A549 (cell line): ENCODE results near the gene TMEM128. TPM values are rescaled to one million over a fixed set of nuclear protein-coding genes. Genes with fewer than 3 reads are reported as not detected.
"Not testable (repeated sequence)": the region's sequence is repeated elsewhere in the genome, so short reads cannot be mapped to it uniquely, and the experiment has no call there.

ENCODE experiments used
- ATAC-seq, 2 experiments: fragments of 200-7000 bp in 1 of 2; fragments of >200 bp in 1 of 2; cut with Nextera tagmentation in 1 of 2; cut with Tn5 transposase in 1 of 2; 3 replicates each; pipeline versions ENCODE4 v1.8.0 to v1.9.1; 2018 to 2020; ENCODE audit warnings: mild to moderate bottlenecking in 1 of 2, moderate library complexity in 1 of 2
- CTCF ChIA-PET: fragments of 300-600 bp; sonication (Branson Sonifier 250); formaldehyde crosslinking; extraction: SDS; loops from one replicate; lab custom pipeline; 2021; ENCODE audit warnings: antibody characterized with exemption, inconsistent platforms; lab: Yijun Ruan, JAX
- POLR2A ChIA-PET: fragments of 350-600 bp; formaldehyde crosslinking; extraction: SDS; loops from one replicate; lab custom pipeline; 2021; ENCODE audit warnings: antibody characterized with exemption, inconsistent platforms; lab: Yijun Ruan, JAX
- DNase-seq, 2 experiments: peaks; one replicate each; pipeline versions ENCODE4 v3.0.0 to v3.0.0-alpha.2; 2011 to 2016; ENCODE audit warnings: low read depth in 1 of 2, low spot score in 1 of 2
- FAIRE-seq: peaks from 2 replicates; lab custom pipeline; 2011; peaks lifted over from hg19 to GRCh38; lab: Jason Lieb, UNC
- H3K27ac ChIP-seq, 2 experiments: fragments of >200 bp; sonication (Bioruptor Twin); formaldehyde crosslinking; 3 replicates each; pipeline ENCODE4 v1.5.1; 2016 to 2017
- H3K4me1 ChIP-seq: fragments of >200 bp; sonication (Bioruptor Twin); formaldehyde crosslinking; 3 replicates; pipeline ENCODE4 v1.6.1; 2016
- H3K4me2 ChIP-seq: fragments of >200 bp; sonication (Bioruptor Twin); formaldehyde crosslinking; 3 replicates; pipeline ENCODE4 v1.6.1; 2016
- H3K4me3 ChIP-seq: fragments of >200 bp; sonication (Bioruptor Twin); formaldehyde crosslinking; 3 replicates; pipeline ENCODE4 v1.5.1; 2016
- H3K9me3 ChIP-seq: fragments of >200 bp; sonication (Bioruptor Twin); formaldehyde crosslinking; 3 replicates; pipeline ENCODE4 v1.6.1; 2016
- BCL3 ChIP-seq: fragments of >200 bp; sonication (Bioruptor Twin); formaldehyde crosslinking; IDR thresholded peaks from 3 replicates; pipeline ENCODE4 v1.6.1; 2016
- CBX8 ChIP-seq: fragments of 200-600 bp; sonication (generic); IDR thresholded peaks from 2 replicates; pipeline ENCODE4 v1.6.1; 2016
- EHMT2 ChIP-seq: fragments of 200-600 bp; sonication (generic); IDR thresholded peaks from 2 replicates; pipeline ENCODE4 v1.6.1; 2016; ENCODE audit warnings: antibody characterized with exemption, low read depth, mild to moderate bottlenecking, moderate library complexity
- EP300 ChIP-seq, 2 experiments: fragments of >200 bp; sonication (Bioruptor Twin); formaldehyde crosslinking; IDR thresholded peaks; 2 replicates in 1 of 2; 3 replicates in 1 of 2; pipeline ENCODE4 v1.6.1; 2016 to 2017
- FOSB ChIP-seq: fragments of 250-450 bp; sonication (Bioruptor Pico); IDR thresholded peaks from 2 replicates; pipeline ENCODE4 v1.5.0; 2020; ENCODE audit warnings: mild to moderate bottlenecking, moderate library complexity
- FOSL2 ChIP-seq, 2 experiments: fragments of 450-650 bp in 1 of 2; fragments of >200 bp in 1 of 2; sonication (Bioruptor Twin) in 1 of 2; formaldehyde crosslinking; IDR thresholded peaks; 2 replicates each; pipeline versions ENCODE4 v1.5.0 to v1.6.1; 2016 to 2020; ENCODE audit warnings: mild to moderate bottlenecking in 1 of 2, moderate library complexity in 1 of 2
- FOXS1 ChIP-seq: fragments of 250-450 bp; sonication (Bioruptor Pico); IDR thresholded peaks from 2 replicates; pipeline ENCODE4 v1.5.0; 2020; ENCODE audit warnings: mild to moderate bottlenecking, moderate library complexity
- GATA3 ChIP-seq: IDR thresholded peaks from 2 replicates; pipeline ENCODE4 v1.6.1; 2012; ENCODE audit warnings: borderline replicate concordance
- HDAC2 ChIP-seq: fragments of 200-600 bp; sonication (generic); IDR thresholded peaks from 2 replicates; pipeline ENCODE4 v1.6.1; 2016
- HEYL ChIP-seq: fragments of 250-450 bp; sonication (Bioruptor Pico); IDR thresholded peaks from 2 replicates; pipeline ENCODE4 v1.8.0; 2021; ENCODE audit warnings: mild to moderate bottlenecking, moderate library complexity
- HOXA7 ChIP-seq: fragments of 250-450 bp; sonication (Bioruptor Pico); IDR thresholded peaks from 2 replicates; pipeline ENCODE4 v1.5.0; 2020; ENCODE audit warnings: mild to moderate bottlenecking, moderate library complexity
- HOXB13 ChIP-seq: fragments of 250-450 bp; sonication (Bioruptor Pico); IDR thresholded peaks from 2 replicates; pipeline ENCODE4 v1.5.0; 2020; ENCODE audit warnings: low read depth, mild to moderate bottlenecking, moderate library complexity
- JUN ChIP-seq, 2 experiments: fragments of >200 bp; sonication (Bioruptor Twin); formaldehyde crosslinking; IDR thresholded peaks; 2 replicates in 1 of 2; 3 replicates in 1 of 2; pipeline ENCODE4 v1.6.1; 2016 to 2017
- JUNB ChIP-seq: fragments of >200 bp; sonication (Bioruptor Twin); formaldehyde crosslinking; IDR thresholded peaks from 2 replicates; pipeline ENCODE4 v1.6.1; 2016
- MAFK ChIP-seq: fragments of 450-650 bp; IDR thresholded peaks from 2 replicates; pipeline ENCODE4 v1.6.1; 2014; ENCODE audit not compliant: partially characterized antibody
- MAZ ChIP-seq: fragments of 150-350 bp; IDR thresholded peaks from 2 replicates; pipeline ENCODE4 v1.6.1; 2014; ENCODE audit warnings: antibody characterized with exemption, low read depth, low read length, borderline replicate concordance
- NFE2L2 ChIP-seq: fragments of 150-350 bp; conservative IDR thresholded peaks from 2 replicates; pipeline ENCODE4 v1.6.1; 2014; ENCODE audit warnings: low read length
- NPAS2 ChIP-seq: fragments of 250-450 bp; sonication (Bioruptor Pico); IDR thresholded peaks from 2 replicates; pipeline ENCODE4 v1.8.0; 2022; ENCODE audit warnings: mild to moderate bottlenecking, moderate library complexity, borderline replicate concordance
- PBX3 ChIP-seq: IDR thresholded peaks from 2 replicates; pipeline ENCODE4 v1.6.1; 2012
- RAD21 ChIP-seq, 2 experiments: fragments of >200 bp in 1 of 2; sonication (Bioruptor Twin) in 1 of 2; formaldehyde crosslinking in 1 of 2; IDR thresholded peaks in 1 of 2; conservative IDR thresholded peaks in 1 of 2; 2 replicates in 1 of 2; 3 replicates in 1 of 2; pipeline ENCODE4 v1.6.1; 2012 to 2018; ENCODE audit warnings: inconsistent platforms in 1 of 2
- RARB ChIP-seq: fragments of 250-450 bp; sonication (Bioruptor Pico); IDR thresholded peaks from 2 replicates; pipeline ENCODE4 v1.8.0; 2021; ENCODE audit warnings: mild to moderate bottlenecking, moderate library complexity
- RFX5 ChIP-seq: fragments of 450-650 bp; IDR thresholded peaks from 2 replicates; pipeline ENCODE4 v1.7.1; 2014; ENCODE audit warnings: antibody characterized with exemption, mild to moderate bottlenecking, moderate library complexity
- RNF2 ChIP-seq: fragments of 200-600 bp; sonication (generic); IDR thresholded peaks from 2 replicates; pipeline ENCODE4 v1.6.1; 2016; ENCODE audit warnings: low read depth, mild to moderate bottlenecking, antibody characterized with exemption, moderate library complexity, borderline replicate concordance
- TFCP2L1 ChIP-seq: fragments of 250-450 bp; sonication (Bioruptor Pico); IDR thresholded peaks from 2 replicates; pipeline ENCODE4 v1.5.0; 2021; ENCODE audit warnings: mild to moderate bottlenecking
- TP53 ChIP-seq: fragments of 250-450 bp; sonication (Bioruptor Pico); IDR thresholded peaks from 2 replicates; pipeline ENCODE4 v1.5.0; 2021; ENCODE audit warnings: mild to moderate bottlenecking, moderate library complexity
- ZFP36 ChIP-seq: fragments of 450-650 bp; IDR thresholded peaks from 2 replicates; pipeline ENCODE4 v1.6.1; 2014; ENCODE audit warnings: borderline replicate concordance; ENCODE audit not compliant: partially characterized antibody
- WGBS: methylation state at CpG from one replicate; pipeline ENCODE4 v1.1.6; 2017; ENCODE audit errors: missing lambda C conversion rate; 5-methylcytosine and 5-hydroxymethylcytosine counted together
- polyA plus RNA-seq, 4 experiments: library from polyadenylated mRNA; depleted of rRNA in 3 of 4; stranded (reverse); fragments of >200 nt; fragmentation: RNase III in 1 of 4; extraction: RNeasy Plus Mini Kit Qiagen cat#74134 plus additional on column Dnase treatment in 1 of 4; gene quantifications; 2 replicates in 3 of 4; 3 replicates in 1 of 4; pipeline ENCODE4 v1.2.3, GENCODE V29; 2011 to 2017
- TF ChIP-seq, protein P1 (sequence below): fragments of 450-650 bp; IDR thresholded peaks from 2 replicates; pipeline ENCODE4 v1.6.1; 2014; ENCODE audit warnings: antibody characterized with exemption

The TMEM128 gene
- polyA plus RNA-seq, 2 of the 4 experiments (the other 2 are of a cell fraction): 13.9 to 29.1 TPM

- TF ChIP-seq TP53: no peak
- TF ChIP-seq HOXB13 (CRISPR knock-in tag): no peak
These were observed 45.5 kb downstream of the TMEM128 start (continued) for GRCh38 chr4:4202510-4202909.

- H3K27ac ChIP-seq: no peak overlapping the region
- no peaks in the 10 kb centered on the region for H3K4me1 ChIP-seq
- no peaks in the 10 kb centered on the region for H3K9me3 ChIP-seq
- ATAC-seq (no peak), DNase-seq (no peak), FAIRE-seq (no peak)
- ChIA-PET POLR2A (no interaction called here), CTCF (no interaction called here)
- 26% methylated on average over 3 of the region's 4 CpGs for WGBS
- no peak overlapping the region for H3K4me3 ChIP-seq
- TF ChIP-seq HOXB13 (CRISPR knock-in tag) (no peak), ZFP36 (no peak), MAZ (no peak), CBX8 (no peak), JUNB (no peak), HDAC2 (no peak), BCL3 (no peak), RFX5 (no peak), RAD21 (conservative IDR thresholded peaks at IDR 0.05 in 1 of 2, IDR thresholded peaks at IDR 0.05 in 1 of 2) (no peak), MAFK (no peak), NFE2L2 (no peak), FOSB (CRISPR knock-in tag) (no peak), FOXS1 (CRISPR knock-in tag) (no peak), NPAS2 (CRISPR knock-in tag) (no peak), HEYL (CRISPR knock-in tag) (no peak), EP300 (IDR thresholded peaks at IDR 0.05) (no peak), GATA3 (no peak), JUN (IDR thresholded peaks at IDR 0.05) (no peak), TFCP2L1 (no peak)
- TF ChIP-seq, protein P1, sequence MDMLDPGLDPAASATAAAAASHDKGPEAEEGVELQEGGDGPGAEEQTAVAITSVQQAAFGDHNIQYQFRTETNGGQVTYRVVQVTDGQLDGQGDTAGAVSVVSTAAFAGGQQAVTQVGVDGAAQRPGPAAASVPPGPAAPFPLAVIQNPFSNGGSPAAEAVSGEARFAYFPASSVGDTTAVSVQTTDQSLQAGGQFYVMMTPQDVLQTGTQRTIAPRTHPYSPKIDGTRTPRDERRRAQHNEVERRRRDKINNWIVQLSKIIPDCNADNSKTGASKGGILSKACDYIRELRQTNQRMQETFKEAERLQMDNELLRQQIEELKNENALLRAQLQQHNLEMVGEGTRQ: no peak
- no peak overlapping the region for H3K4me2 ChIP-seq
These were observed 47.4 kb downstream of the TMEM128 start for GRCh38 chr4:4200624-4201023.

GRCh38 chr4:4195354-4195753, 52.7 kb downstream of the TMEM128 start:
- WGBS: 44% methylated on average over 3 of the region's 3 CpGs
- ATAC-seq (no peak), FAIRE-seq (no peak), DNase-seq (no peak)
- TF ChIP-seq PBX3 (no peak), FOSL2 (IDR thresholded peaks at IDR 0.05) (no peak), FOSL2 (CRISPR knock-in tag; IDR thresholded peaks at IDR 0.05) (no peak), EHMT2 (no peak), HOXA7 (no peak), RARB (CRISPR knock-in tag) (no peak), NFE2L2 (no peak), JUN (IDR thresholded peaks at IDR 0.05) (no peak), HDAC2 (no peak), RNF2 (no peak), JUNB (no peak)
- ChIA-PET CTCF (no interaction called here), POLR2A (no interaction called here)
- Histone ChIP-seq H3K9me3 (no peaks in the 10 kb centered on the region), H3K27ac (no peak overlapping the region), H3K4me3 (no peak overlapping the region), H3K4me2 (no peak overlapping the region), H3K4me1 (no peaks in the 10 kb centered on the region)

DNA sequence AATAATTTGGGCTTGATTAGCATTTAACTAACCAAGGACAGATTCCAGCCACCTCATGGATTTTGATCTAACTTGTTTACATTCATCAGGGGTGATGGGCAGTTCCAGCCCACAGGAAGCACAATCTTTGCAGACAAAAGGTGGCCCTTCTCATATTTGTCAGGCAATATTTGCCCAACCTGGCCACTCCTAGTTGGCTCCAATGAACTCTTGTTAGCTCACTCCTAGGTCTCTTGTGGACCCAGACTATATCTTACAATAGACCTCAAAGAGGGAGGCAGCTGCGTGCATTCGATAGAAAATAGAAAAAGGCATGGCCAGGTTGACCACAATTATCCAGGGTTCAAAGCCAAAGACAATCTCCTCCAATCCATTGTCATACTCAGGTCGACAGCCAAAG, 59.5 kb downstream of the TMEM128 start:
- ATAC-seq, DNase-seq, FAIRE-seq, H3K9me3 ChIP-seq, H3K4me1 ChIP-seq, POLR2A ChIA-PET, CTCF ChIA-PET, H3K4me3 ChIP-seq, H3K4me2 ChIP-seq, H3K27ac ChIP-seq: not testable (repeated sequence)
- WGBS: 10% methylated on average over 3 of the region's 3 CpGs
